GM21381 (cell line): Measurements from ENCODE around the gene NMNAT3.

Experiments used
- ATAC-seq: cut with Tn5 transposase; IDR thresholded peaks from one replicate; pipeline ENCODE4 v1.9.1; 2021; ENCODE audit warnings: mild to moderate bottlenecking, moderate library complexity; ENCODE audit not compliant: unreplicated experiment

Gene NMNAT3

DNA sequence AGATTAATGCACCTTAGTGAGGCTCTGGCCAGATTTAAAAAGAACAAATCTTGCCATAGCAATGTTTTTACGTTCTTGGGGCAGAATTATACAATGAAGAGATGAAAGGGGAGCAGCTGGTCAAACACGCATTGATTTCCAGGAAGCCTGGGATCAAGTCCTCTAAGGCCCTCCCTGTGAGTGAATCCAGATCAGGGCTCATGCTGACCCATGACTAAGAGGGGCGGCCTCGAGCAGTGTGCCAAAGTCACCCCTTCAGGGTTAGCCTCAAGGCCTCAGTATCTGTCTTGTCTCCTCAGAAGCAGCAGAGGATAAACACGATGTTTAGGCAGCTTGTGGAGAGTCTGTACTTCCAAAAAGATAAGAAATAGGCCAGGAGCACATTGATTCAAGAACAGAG, 129.0 kb downstream of the NMNAT3 start:
- no peak for ATAC-seq

- ATAC-seq, result no peak
Measured at GRCh38 chr3:139547666-139548065, 130.1 kb downstream of the NMNAT3 start.

GRCh38 chr3:139546772-139547171, 131.0 kb downstream of the NMNAT3 start:
- ATAC-seq, result no peak

- no peak for ATAC-seq
Measured at GRCh38 chr3:139541532-139542288, 136.1 kb downstream of the NMNAT3 start.

DNA sequence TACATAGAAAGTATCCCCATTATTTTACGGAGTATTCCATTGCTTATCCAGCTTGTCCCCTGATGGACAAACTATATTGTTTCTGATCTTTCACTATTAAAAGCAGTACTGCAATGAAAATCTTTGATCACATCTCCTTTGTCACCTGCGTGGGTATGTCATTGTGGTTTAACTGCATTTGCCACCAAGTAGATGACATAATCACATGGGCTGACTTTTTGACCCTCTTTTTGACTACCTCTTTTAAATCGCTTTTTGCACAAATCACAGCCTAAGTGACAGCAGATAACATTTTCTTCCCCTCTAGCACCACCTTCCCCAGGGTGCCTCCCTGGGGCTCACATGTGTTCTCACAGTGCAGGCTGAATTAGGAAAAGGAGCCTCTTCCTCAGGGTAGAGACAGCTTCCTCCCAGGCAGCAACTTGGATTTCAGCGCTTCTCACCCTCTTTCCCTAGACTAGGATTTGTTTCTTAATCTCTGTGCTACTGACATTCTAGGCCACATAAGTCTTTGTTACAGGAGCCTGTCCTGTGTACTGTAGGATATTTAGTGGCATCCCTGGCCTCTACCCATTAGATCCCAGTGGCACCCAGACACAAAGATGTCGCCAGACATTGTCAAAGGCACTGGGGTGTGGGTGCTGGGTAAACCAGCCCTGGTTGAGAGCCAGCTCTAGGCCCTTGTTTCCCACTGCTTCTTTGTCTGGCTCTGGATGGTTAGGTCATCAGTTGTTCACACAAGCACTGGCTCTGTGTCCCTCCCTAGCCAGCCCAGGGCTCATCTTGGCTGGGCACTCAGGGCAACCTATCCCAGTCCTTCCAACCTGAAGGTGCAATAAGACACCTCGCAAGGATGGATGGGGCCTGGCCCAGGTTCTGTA, 136.9 kb downstream of the NMNAT3 start:
- no peak for ATAC-seq

DNA sequence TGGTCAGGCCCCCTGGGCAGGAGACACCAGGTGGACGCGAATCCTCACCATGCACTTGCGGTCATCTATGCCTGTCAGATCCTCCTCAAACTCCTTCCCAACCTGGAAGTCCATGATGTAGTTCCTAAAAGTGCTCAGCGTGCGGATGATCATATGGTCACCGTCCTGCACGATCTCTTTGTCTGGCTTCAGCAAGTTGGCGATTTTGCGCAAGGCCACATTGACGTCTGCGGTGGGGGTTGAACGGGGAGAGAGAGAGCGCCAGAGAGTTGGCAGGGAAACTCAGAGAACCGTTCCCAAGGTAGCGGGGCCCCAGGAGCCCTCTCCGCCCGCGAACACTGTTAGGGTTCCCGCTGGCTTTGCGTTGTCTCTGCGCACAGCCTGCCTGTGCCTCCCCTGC, 139.0 kb downstream of the NMNAT3 start:
- no peak for ATAC-seq

DNA sequence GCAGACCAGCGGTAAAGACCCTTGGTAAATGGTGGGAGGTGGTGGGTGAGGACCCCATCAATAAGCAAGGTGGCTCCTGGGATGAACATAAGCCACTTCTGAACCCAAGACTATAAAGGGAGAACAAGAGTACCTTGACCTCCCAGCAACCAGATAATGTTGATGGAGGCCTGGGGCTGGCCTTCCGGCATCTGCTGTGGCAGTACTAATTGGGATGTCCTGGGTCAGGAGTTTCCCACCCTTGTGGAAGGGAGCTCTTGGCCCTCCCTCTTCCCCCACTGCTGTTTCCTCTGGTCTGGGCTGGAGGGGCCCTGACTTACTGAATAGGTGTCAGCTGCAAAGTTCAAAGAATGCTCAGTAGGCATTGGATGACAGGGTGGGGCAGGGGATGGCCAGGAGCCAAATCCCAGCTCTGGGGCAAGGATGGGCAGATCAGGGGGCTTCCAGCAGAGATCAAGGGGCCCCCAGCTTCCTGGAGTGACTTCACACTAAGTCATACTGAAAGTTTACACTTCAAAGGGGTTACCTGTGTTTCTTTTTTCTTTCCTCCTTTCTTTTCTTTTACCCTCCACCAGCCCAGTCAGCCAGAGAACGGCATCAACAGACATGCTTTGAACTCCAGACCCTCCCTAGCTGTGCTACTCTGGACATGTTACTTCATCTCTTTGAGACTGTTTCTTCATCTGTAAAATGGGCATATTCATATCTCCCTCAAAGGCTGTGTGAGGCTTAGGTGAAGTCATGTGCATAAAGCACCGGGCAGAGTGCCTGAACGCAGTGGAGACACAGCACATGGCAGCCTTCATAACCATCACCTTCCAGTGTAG, 139.8 kb downstream of the NMNAT3 start:
- ATAC-seq, result no peak

GRCh38 chr3:139537361-139537760, 140.4 kb downstream of the NMNAT3 start:
- no peak for ATAC-seq

GRCh38 chr3:139534992-139535879, 142.5 kb downstream of the NMNAT3 start:
- no peak for ATAC-seq

- peak; percentile 64 for ATAC-seq
Measured at GRCh38 chr3:139534455-139534812, 143.3 kb downstream of the NMNAT3 start.

GRCh38 chr3:139533781-139534454, 143.9 kb downstream of the NMNAT3 start:
- peak; percentile 43 for ATAC-seq

- ATAC-seq, result no peak
Measured at GRCh38 chr3:139532976-139533375, 144.8 kb downstream of the NMNAT3 start.

DNA sequence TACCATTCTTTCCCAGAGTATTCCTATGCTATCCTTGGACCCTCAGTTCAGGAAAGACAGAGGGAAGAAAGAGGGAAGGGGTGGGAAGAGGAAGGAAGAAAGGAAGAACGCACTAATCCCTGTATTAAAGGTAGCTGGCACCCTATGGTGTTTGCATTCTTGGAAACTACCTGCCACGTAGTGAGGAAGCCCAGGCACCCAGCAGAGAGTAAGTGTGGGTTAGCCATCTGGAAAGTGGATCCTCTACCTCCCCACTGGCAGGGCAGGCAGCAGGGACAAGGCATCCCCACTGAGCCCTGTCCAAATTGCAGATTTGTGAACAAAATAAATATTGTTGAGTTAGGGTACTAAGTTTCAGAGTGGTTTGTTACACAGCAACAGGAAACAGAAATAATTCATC, 147.1 kb downstream of the NMNAT3 start:
- ATAC-seq, result no peak

DNA sequence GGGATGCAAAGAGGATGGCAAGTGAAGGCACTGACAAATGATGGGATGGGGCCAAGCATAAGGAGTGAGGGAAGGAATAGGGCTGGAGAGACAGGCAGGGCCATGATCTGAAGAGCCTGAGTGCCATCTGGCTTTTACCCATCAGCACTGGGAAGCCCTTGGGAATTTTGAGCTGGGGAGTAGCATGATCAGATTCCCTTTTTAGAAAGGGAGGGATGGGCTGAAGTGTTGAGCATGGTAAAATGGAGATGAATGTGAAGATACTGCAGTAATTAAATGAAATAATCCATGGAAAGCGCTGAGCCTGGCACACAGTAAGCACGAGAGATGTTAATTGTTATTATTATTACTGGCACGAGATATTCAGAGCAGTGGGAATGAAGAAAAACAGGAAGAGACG, 148.1 kb downstream of the NMNAT3 start:
- no peak for ATAC-seq

GRCh38 chr3:139528924-139529323, 148.8 kb downstream of the NMNAT3 start:
- ATAC-seq, result no peak

- ATAC-seq, result no peak
Measured at GRCh38 chr3:139528281-139528680, 149.5 kb downstream of the NMNAT3 start.

DNA sequence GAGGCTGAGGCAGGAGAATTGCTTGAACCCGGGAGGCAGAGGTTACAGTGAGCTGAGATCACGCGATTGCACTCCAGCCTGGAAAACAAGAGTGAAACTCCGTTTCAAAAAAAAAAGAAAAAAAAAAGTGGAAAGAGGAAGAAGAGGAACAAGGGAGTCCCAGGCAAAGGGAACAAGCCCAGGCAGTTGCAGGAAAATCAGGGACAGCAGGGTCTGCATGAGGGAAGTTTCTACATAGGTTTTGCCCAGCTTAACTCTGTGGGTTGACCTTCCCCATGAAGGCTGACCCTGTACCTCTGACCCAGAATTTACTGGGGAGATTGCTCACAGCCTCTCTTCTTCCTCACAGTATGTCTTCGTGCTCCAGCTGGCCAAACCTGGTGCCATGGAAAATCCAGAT, 150.5 kb downstream of the NMNAT3 start:
- no peak for ATAC-seq

- ATAC-seq, result no peak
Measured at GRCh38 chr3:139526146-139526545, 151.6 kb downstream of the NMNAT3 start.

DNA sequence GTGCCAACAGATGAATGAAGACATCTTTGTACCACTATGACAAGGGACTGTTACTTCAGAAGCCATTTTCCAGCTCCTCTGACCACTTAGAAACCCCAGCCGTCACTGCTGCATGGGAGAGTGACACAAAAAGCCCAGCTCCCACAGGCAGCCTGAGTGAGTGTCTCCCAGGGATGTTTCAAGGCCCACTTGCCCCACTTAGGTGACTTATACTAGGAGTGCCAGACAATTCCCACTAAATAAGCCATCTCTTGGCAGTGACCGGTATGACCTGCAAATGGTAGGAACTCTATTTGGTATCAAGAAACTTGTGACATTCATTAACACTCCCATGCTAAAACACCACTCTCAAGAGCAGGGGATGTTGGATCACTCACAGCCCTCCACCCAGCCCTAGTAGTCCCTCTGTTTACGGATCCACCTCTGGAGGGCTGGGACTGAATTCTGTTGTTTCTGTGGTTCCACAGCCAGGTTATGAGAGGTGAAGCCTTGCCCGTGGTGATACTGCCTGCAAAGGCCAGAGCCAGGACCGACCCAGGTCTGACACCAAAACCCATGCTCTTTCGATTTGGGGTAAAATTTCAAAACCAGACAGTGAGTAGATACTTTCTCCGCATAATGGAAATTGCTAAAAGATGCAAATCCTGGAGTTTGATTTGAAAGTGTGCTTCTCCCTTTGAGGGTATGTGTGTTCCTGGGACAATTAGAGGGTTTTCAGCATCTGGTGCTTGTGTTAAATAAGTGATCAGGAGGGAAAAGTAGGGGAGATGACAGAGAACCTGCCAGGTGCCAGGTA, 152.7 kb downstream of the NMNAT3 start:
- no peak for ATAC-seq
